HL-60 (cell line): Measurements from ENCODE around the gene TSC22D4.
A peak's percentile ranks its signal among the peaks of the same experiment; 100 is the strongest.

ENCODE experiments used
- DNase-seq, 2 experiments: peaks; one replicate each; pipeline ENCODE4 v3.0.0-alpha.2; 2010 to 2020; ENCODE audit warnings: low read depth in 1 of 2, low spot score in 1 of 2
- H3K27ac ChIP-seq: fragments of 250-450 bp; sonication (Bioruptor Pico); replicated peaks from 2 replicates; pipeline ENCODE4 v1.5.1; 2020; ENCODE audit warnings: mild to moderate bottlenecking, moderate library complexity
- H3K27me3 ChIP-seq: fragments of 250-450 bp; sonication (Bioruptor Pico); 2 replicates; pipeline ENCODE4 v1.5.1; 2021; ENCODE audit warnings: mild to moderate bottlenecking, moderate library complexity; ENCODE audit not compliant: insufficient read depth, poor library complexity, severe bottlenecking
- H3K4me3 ChIP-seq: replicated peaks from 2 replicates; pipeline ENCODE4 v1.5.1; 2011; ENCODE audit warnings: mild to moderate bottlenecking, control low read depth, low read length; ENCODE audit not compliant: insufficient read depth
- CTCF ChIP-seq: IDR thresholded peaks from one replicate; pipeline ENCODE4 v1.5.1; 2011; ENCODE audit warnings: low read length, control low read depth, inconsistent platforms; ENCODE audit not compliant: insufficient read depth
- GABPA ChIP-seq: IDR thresholded peaks from 2 replicates; pipeline ENCODE4 v1.6.1; 2012; ENCODE audit warnings: low read depth
- POLR2AphosphoS5 ChIP-seq: IDR thresholded peaks from 2 replicates; pipeline ENCODE4 v1.6.1; 2012; ENCODE audit warnings: low read depth
- SPI1 ChIP-seq: IDR thresholded peaks from 2 replicates; pipeline ENCODE4 v1.6.1; 2012; ENCODE audit warnings: low read depth, mild to moderate bottlenecking, borderline replicate concordance
- TF ChIP-seq, protein P1 (sequence below): IDR thresholded peaks from 2 replicates; pipeline ENCODE4 v1.6.1; 2012; ENCODE audit warnings: low read depth; ENCODE audit not compliant: insufficient replicate concordance

The TSC22D4 gene

GRCh38 chr7:100429637-100430492, 49.1 kb downstream of the TSC22D4 start, which contains the start of gene MEPCE:
Gene MEPCE (plus strand): TSS chr7:100429831. CDS start chr7:100430019, 188 bp downstream.
- peak within 1 kb of the TSS; percentile 98 for H3K27ac ChIP-seq
- TF ChIP-seq POLR2AphosphoS5 (peak; percentile 53; the same call in 1 of the 2 replicates), CTCF (no peak)
- H3K4me3 ChIP-seq: peak within 1 kb of the TSS; percentile 69
- no peaks in the 10 kb centered on the region for H3K27me3 ChIP-seq
- DNase-seq: peak; percentile 87 to 91

GRCh38 chr7:100428967-100429636, 49.9 kb downstream of the TSC22D4 start:
- TF ChIP-seq GABPA (0 out of 2 replicates have a peak, but pooled peaks have one; percentile 20), SPI1 (0 out of 2 replicates have a peak, but pooled peaks have one; percentile 1), CTCF (no peak), POLR2AphosphoS5 (peak; percentile 81; the same call in 1 of the 2 replicates)
- TF ChIP-seq, protein P1, sequence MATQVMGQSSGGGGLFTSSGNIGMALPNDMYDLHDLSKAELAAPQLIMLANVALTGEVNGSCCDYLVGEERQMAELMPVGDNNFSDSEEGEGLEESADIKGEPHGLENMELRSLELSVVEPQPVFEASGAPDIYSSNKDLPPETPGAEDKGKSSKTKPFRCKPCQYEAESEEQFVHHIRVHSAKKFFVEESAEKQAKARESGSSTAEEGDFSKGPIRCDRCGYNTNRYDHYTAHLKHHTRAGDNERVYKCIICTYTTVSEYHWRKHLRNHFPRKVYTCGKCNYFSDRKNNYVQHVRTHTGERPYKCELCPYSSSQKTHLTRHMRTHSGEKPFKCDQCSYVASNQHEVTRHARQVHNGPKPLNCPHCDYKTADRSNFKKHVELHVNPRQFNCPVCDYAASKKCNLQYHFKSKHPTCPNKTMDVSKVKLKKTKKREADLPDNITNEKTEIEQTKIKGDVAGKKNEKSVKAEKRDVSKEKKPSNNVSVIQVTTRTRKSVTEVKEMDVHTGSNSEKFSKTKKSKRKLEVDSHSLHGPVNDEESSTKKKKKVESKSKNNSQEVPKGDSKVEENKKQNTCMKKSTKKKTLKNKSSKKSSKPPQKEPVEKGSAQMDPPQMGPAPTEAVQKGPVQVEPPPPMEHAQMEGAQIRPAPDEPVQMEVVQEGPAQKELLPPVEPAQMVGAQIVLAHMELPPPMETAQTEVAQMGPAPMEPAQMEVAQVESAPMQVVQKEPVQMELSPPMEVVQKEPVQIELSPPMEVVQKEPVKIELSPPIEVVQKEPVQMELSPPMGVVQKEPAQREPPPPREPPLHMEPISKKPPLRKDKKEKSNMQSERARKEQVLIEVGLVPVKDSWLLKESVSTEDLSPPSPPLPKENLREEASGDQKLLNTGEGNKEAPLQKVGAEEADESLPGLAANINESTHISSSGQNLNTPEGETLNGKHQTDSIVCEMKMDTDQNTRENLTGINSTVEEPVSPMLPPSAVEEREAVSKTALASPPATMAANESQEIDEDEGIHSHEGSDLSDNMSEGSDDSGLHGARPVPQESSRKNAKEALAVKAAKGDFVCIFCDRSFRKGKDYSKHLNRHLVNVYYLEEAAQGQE: peak; percentile 18
- no peaks in the 10 kb centered on the region for H3K27me3 ChIP-seq
- peak overlapping the region; percentile 69 for H3K4me3 ChIP-seq
- DNase-seq: peak; percentile 99 to 100
- peak overlapping the region; percentile 98 for H3K27ac ChIP-seq

GRCh38 chr7:100428199-100428966, 50.6 kb downstream of the TSC22D4 start, which contains the start of gene ZCWPW1:
Gene ZCWPW1 (minus strand): TSS chr7:100428703. CDS start chr7:100420649, 8,054 bp downstream.
- H3K27me3 ChIP-seq: no peaks in the 10 kb centered on the region
- peak within 1 kb of the TSS; percentile 98 for H3K27ac ChIP-seq
- DNase-seq: peak; percentile 98
- TF ChIP-seq, protein P1: no peak
- TF ChIP-seq GABPA (no peak), POLR2AphosphoS5 (peak; percentile 99), CTCF (no peak), SPI1 (no peak; the same call in 1 of the 2 replicates)
- peak within 1 kb of the TSS; percentile 69 for H3K4me3 ChIP-seq
